ENCODE measurements around the gene METTL8. TPM values are rescaled to one million over a fixed set of nuclear protein-coding genes. Genes with fewer than 3 reads are reported as not detected.

METTL8 gene, protein sequence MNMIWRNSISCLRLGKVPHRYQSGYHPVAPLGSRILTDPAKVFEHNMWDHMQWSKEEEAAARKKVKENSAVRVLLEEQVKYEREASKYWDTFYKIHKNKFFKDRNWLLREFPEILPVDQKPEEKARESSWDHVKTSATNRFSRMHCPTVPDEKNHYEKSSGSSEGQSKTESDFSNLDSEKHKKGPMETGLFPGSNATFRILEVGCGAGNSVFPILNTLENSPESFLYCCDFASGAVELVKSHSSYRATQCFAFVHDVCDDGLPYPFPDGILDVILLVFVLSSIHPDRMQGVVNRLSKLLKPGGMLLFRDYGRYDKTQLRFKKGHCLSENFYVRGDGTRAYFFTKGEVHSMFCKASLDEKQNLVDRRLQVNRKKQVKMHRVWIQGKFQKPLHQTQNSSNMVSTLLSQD
- total RNA-seq (10 to 100 TPM in 3 of 5 donors, 1 to 10 TPM in 2; 5.8 to 42.9 (median 21.9) TPM), polyA plus RNA-seq (1 to 10 TPM; 3.6 to 7.0 (median 6.2) TPM)
- long read RNA-seq, donor 1, partial matches to known transcripts = 0 of 1 reads
- long read RNA-seq, donor 1, other reads (novel, unspliced or antisense) = 0 of 1 reads
- long read RNA-seq, donor 2, full-length matches to known transcripts = 2 of 2 reads
- long read RNA-seq, donor 2, partial matches to known transcripts = 0 of 2 reads
- long read RNA-seq, donor 2, other reads (novel, unspliced or antisense) = 0 of 2 reads
- long read RNA-seq, donor 3 = 0 reads
- long read RNA-seq, donor 4 = 0 reads
- long read RNA-seq, donor 5, partial matches to known transcripts = 0 of 1 reads
- long read RNA-seq, donor 5, other reads (novel, unspliced or antisense) = 0 of 1 reads
- long read RNA-seq, donor 6 = 0 reads
- long read RNA-seq, donor 7, partial matches to known transcripts = 0 of 2 reads
- long read RNA-seq, donor 7, other reads (novel, unspliced or antisense) = 0 of 2 reads
- long read RNA-seq, donor 8, full-length matches to known transcripts = 1 of 1 reads
- long read RNA-seq, donor 8, partial matches to known transcripts = 0 of 1 reads
- long read RNA-seq, donor 8, other reads (novel, unspliced or antisense) = 0 of 1 reads
- long read RNA-seq, donor 9, partial matches to known transcripts = 0 of 3 reads
- long read RNA-seq, donor 9, other reads (novel, unspliced or antisense) = 0 of 3 reads
- long read RNA-seq, donor 10, full-length matches to known transcripts = 1 of 1 reads
- long read RNA-seq, donor 10, partial matches to known transcripts = 0 of 1 reads
- long read RNA-seq, donor 10, other reads (novel, unspliced or antisense) = 0 of 1 reads

GRCh38 chr2:171433763-171434012 lies at the start of gene METTL8:
METTL8 (minus strand) TSS chr2:171433990; CDS start chr2:171392185, 41,805 bp downstream.
- TF ChIP-seq EP300 (IDR thresholded peaks at IDR 0.05) (no peak), POLR2AphosphoS5 (IDR thresholded peaks at IDR 0.05) (no peak), POLR2A (IDR thresholded peaks at IDR 0.05) (no peak), CTCF (IDR thresholded peaks at IDR 0.05) (peak in 1 of 7 experiments; percentile 37)
- Histone ChIP-seq H3K4me3 (peak within 1 kb of the TSS; percentile 81 to 86 (median 84)), H3K36me3 (peaks cover 0 to 24% (median 18%) of the 10 kb centered on the region in 4 donors), H3K9me3 (peaks cover 0 to 7% (median 0%) of the 10 kb centered on the region in 4 donors), H3K27me3 (no peaks in the 10 kb centered on the region), H3K4me1 (peaks cover 19 to 38% (median 27%) of the 10 kb centered on the region in 4 donors), H3K27ac (peak within 1 kb of the TSS; percentile 97 to 99 (median 98))
- 0% methylated on average over 9 to 15 of the region's 15 CpGs for WGBS, 5 donors
- intact Hi-C loops (cut with DNase I; ENCODE audit: low total_unique reads) = no loop called here
- no peak for DNase-seq

- H3K36me3 ChIP-seq = peaks cover 0 to 50% (median 29%) of the 10 kb centered on the region in 4 donors
- no peak overlapping the region for H3K4me3 ChIP-seq
- WGBS, 5 donors = 88 to 99% (median 93%) methylated on average over 3 of the region's 3 CpGs
- no peak for TF ChIP-seq CTCF (IDR thresholded peaks at IDR 0.05)
- intact Hi-C loops (cut with DNase I; ENCODE audit: low total_unique reads) = no loop called here
- DNase-seq = no peak
- no peak overlapping the region for H3K27ac ChIP-seq
- no peaks in the 10 kb centered on the region for H3K4me1 ChIP-seq
- no peaks in the 10 kb centered on the region for H3K27me3 ChIP-seq
- H3K9me3 ChIP-seq = no peaks in the 10 kb centered on the region
Measured at GRCh38 chr2:171482877-171483276, 49.1 kb upstream of the METTL8 start.

DNA sequence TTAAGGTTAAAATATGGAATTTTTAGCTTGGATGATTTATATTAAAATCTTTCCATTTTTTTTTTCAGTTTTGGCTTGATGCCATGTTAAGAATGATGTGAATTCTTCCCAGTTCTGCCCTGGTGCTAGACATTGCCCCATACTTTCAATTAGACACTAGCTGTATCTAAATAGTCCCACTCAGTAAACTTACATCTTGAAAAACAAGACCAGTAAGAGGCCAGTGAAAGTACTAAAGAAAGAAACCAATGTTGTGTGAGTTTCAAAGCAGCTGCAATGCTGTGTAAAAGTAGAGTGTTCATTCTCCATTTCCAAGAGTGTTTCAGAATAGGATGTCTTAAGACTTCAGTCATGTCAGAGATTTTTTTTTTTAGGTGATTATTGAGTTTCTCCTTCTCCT lies 48.5 kb upstream of the METTL8 start:
- TF ChIP-seq EP300 (IDR thresholded peaks at IDR 0.05) (no peak), CTCF (IDR thresholded peaks at IDR 0.05) (no peak), POLR2A (IDR thresholded peaks at IDR 0.05) (no peak), POLR2AphosphoS5 (IDR thresholded peaks at IDR 0.05) (no peak)
- DNase-seq = no peak
- H3K4me3 ChIP-seq = no peak overlapping the region
- no peaks in the 10 kb centered on the region for H3K9me3 ChIP-seq
- intact Hi-C loops (cut with DNase I; ENCODE audit: low total_unique reads) = no loop called here
- peaks cover 0 to 54% (median 34%) of the 10 kb centered on the region in 4 donors for H3K36me3 ChIP-seq
- H3K4me1 ChIP-seq = no peaks in the 10 kb centered on the region
- no peaks in the 10 kb centered on the region for H3K27me3 ChIP-seq
- no peak overlapping the region for H3K27ac ChIP-seq

- Histone ChIP-seq H3K27ac (no peak overlapping the region), H3K9me3 (no peaks in the 10 kb centered on the region), H3K4me1 (no peaks in the 10 kb centered on the region), H3K36me3 (peaks cover 0 to 55% (median 37%) of the 10 kb centered on the region in 4 donors), H3K4me3 (no peak overlapping the region), H3K27me3 (no peaks in the 10 kb centered on the region)
- intact Hi-C loops (cut with DNase I; ENCODE audit: low total_unique reads) = no loop called here
- WGBS, 5 donors = 93 to 100% (median 95%) methylated on average over 1 of the region's 1 CpG
- TF ChIP-seq EP300 (IDR thresholded peaks at IDR 0.05) (no peak), POLR2AphosphoS5 (IDR thresholded peaks at IDR 0.05) (no peak)
- no peak for DNase-seq
Measured at GRCh38 chr2:171480908-171481307, 47.1 kb upstream of the METTL8 start.
